HUES48 (cell line): Measurements from ENCODE around the gene LGALS14.
"Not testable (repeated sequence)": the region's sequence is repeated elsewhere in the genome, so short reads cannot be mapped to it uniquely, and the experiment has no call there.

Experiments used
- H3K27ac ChIP-seq: one replicate; pipeline ENCODE4 v1.7.0; 2013; ENCODE audit warnings: low read depth, low read length, inconsistent platforms
- H3K27me3 ChIP-seq: 2 replicates; pipeline ENCODE4 v1.6.1; 2013; ENCODE audit warnings: mild to moderate bottlenecking, low read length; ENCODE audit not compliant: control insufficient read depth, insufficient read depth
- H3K36me3 ChIP-seq: 2 replicates; pipeline ENCODE4 v1.6.1; 2013; ENCODE audit warnings: low read length; ENCODE audit not compliant: control insufficient read depth, insufficient read depth
- H3K4me1 ChIP-seq: 2 replicates; pipeline ENCODE4 v1.6.1; 2013; ENCODE audit warnings: mild to moderate bottlenecking, low read length; ENCODE audit not compliant: control insufficient read depth, insufficient read depth
- H3K4me3 ChIP-seq: 2 replicates; pipeline ENCODE4 v1.5.1; 2013; ENCODE audit warnings: mild to moderate bottlenecking, low read depth, low read length
- H3K9ac ChIP-seq: 2 replicates; pipeline ENCODE4 v1.6.1; 2013; ENCODE audit warnings: mild to moderate bottlenecking, low read depth, low read length, moderate library complexity
- H3K9me3 ChIP-seq: 2 replicates; pipeline ENCODE4 v1.6.1; 2013; ENCODE audit warnings: low read length; ENCODE audit not compliant: control insufficient read depth, insufficient read depth

Gene LGALS14

GRCh38 chr19:39677961-39678889 lies 26.1 kb upstream of the LGALS14 start:
- no peak overlapping the region for H3K27ac ChIP-seq
- H3K27me3 ChIP-seq = no peaks in the 10 kb centered on the region
- H3K4me3 ChIP-seq = no peak overlapping the region
- no peaks in the 10 kb centered on the region for H3K9me3 ChIP-seq
- H3K4me1 ChIP-seq = no peaks in the 10 kb centered on the region
- no peaks in the 10 kb centered on the region for H3K36me3 ChIP-seq
- no peak overlapping the region for H3K9ac ChIP-seq

- no peak overlapping the region for H3K4me3 ChIP-seq
- no peaks in the 10 kb centered on the region for H3K4me1 ChIP-seq
- no peak overlapping the region for H3K9ac ChIP-seq
- H3K9me3 ChIP-seq = no peaks in the 10 kb centered on the region
- no peaks in the 10 kb centered on the region for H3K36me3 ChIP-seq
- H3K27ac ChIP-seq = no peak overlapping the region
- no peaks in the 10 kb centered on the region for H3K27me3 ChIP-seq
These were observed 25.1 kb upstream of the LGALS14 start for GRCh38 chr19:39679056-39679790.

DNA sequence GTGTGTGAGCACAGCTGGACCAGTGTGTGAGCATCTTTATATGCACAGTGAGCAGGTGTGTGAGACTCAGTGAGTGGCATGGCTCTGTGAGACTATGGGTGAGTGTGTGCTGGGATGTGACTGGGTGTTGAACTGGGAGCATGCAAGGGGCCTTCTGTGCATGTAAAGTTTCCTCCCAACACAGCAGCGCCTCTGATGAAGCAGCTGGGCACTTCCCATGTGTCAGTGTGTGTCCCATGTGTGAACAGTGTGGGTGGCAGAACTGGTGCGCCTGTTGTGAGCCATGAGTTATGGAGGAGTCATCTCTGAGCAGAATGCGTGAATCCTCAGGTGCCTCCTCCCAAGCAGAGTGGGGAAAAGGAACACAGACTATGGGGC lies 24.5 kb upstream of the LGALS14 start:
- Histone ChIP-seq H3K36me3 (no peaks in the 10 kb centered on the region), H3K9me3 (no peaks in the 10 kb centered on the region), H3K27me3 (no peaks in the 10 kb centered on the region), H3K4me3 (no peak overlapping the region), H3K4me1 (no peaks in the 10 kb centered on the region), H3K27ac (no peak overlapping the region), H3K9ac (no peak overlapping the region)

GRCh38 chr19:39680593-39680992 lies 23.7 kb upstream of the LGALS14 start:
- H3K27ac ChIP-seq = no peak overlapping the region
- no peaks in the 10 kb centered on the region for H3K9me3 ChIP-seq
- no peaks in the 10 kb centered on the region for H3K27me3 ChIP-seq
- no peak overlapping the region for H3K4me3 ChIP-seq
- no peaks in the 10 kb centered on the region for H3K36me3 ChIP-seq
- no peaks in the 10 kb centered on the region for H3K4me1 ChIP-seq
- H3K9ac ChIP-seq = no peak overlapping the region

DNA sequence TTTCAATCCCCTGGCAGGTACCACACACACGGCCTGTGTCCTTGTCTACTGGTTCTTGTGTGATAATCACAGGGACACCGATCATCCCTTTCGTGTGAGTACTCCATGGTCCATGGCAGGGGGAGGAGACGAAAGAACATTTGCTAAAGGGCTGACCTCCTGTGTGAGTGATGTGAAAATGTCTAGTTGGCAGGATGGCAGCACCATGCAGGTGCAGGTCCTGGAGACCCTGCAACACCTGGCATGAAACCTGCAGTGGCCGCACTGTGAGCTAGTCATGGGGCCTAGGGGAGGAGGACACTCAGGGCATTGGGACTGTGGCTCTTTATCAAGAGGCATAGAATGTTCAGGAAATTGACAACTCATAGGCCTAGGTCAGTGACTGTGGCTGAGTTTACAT lies 22.9 kb upstream of the LGALS14 start:
- Histone ChIP-seq H3K27me3 (no peaks in the 10 kb centered on the region), H3K9me3 (no peaks in the 10 kb centered on the region), H3K4me3 (no peak overlapping the region), H3K9ac (no peak overlapping the region), H3K27ac (no peak overlapping the region), H3K36me3 (no peaks in the 10 kb centered on the region), H3K4me1 (no peaks in the 10 kb centered on the region)

DNA sequence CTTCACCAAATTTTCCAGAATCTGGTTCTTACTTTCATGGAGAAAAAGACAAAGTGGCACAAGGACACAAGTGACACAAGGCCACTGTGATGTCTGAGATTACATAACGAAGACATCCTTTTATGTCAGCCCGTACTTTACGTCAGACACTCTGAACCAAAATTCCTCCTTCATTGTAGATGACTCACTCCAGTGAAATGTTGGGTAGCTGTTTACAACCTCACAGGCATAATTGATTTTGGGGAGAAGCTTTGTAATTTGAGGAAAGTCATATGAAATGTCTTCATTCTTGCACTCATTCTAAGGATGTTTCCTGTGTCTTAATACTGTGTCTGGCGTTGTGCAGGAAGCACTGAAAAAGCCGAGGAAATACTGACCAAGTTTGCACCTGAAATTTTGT lies 20.0 kb upstream of the LGALS14 start:
- H3K27me3 ChIP-seq = no peaks in the 10 kb centered on the region
- no peaks in the 10 kb centered on the region for H3K9me3 ChIP-seq
- no peak overlapping the region for H3K4me3 ChIP-seq

DNA sequence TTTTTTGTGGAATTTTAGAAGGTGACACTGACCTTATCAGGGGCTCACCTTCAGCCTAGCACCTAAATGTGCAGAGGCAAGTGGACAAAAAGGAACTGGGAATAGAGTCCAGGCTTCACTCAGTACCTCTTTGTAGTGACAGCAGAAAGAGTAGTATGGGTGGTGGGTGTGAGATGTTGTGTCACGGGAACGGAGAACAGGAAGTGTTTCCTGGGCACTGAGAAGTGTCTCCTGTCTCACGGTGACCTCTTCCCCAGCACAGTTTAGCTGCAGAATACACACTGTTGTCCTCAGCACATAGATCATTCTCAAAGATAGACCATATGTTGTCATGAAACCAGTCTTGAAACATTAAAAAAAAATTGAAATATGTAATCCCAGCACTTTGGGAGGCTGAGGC lies 17.5 kb upstream of the LGALS14 start:
- peaks cover 13% of the 10 kb centered on the region for H3K4me1 ChIP-seq
- H3K36me3 ChIP-seq = no peaks in the 10 kb centered on the region
- H3K4me3 ChIP-seq = no peak overlapping the region
- no peaks in the 10 kb centered on the region for H3K9me3 ChIP-seq
- no peaks in the 10 kb centered on the region for H3K27me3 ChIP-seq
- H3K9ac ChIP-seq = no peak overlapping the region
- H3K27ac ChIP-seq = no peak overlapping the region

More for the DNA sequence above, 20.0 kb upstream of the LGALS14 start:
- H3K36me3 ChIP-seq = no peaks in the 10 kb centered on the region
- no peaks in the 10 kb centered on the region for H3K4me1 ChIP-seq
- no peak overlapping the region for H3K9ac ChIP-seq
- H3K27ac ChIP-seq = no peak overlapping the region

GRCh38 chr19:39688637-39689036 lies 15.6 kb upstream of the LGALS14 start:
- not testable (repeated sequence) for H3K9me3 ChIP-seq, H3K27me3 ChIP-seq, H3K36me3 ChIP-seq, H3K4me3 ChIP-seq, H3K9ac ChIP-seq, H3K27ac ChIP-seq
- peaks cover 13% of the 10 kb centered on the region for H3K4me1 ChIP-seq

- no peaks in the 10 kb centered on the region for H3K9me3 ChIP-seq
- no peak overlapping the region for H3K4me3 ChIP-seq
- H3K36me3 ChIP-seq = no peaks in the 10 kb centered on the region
- peaks cover 16% of the 10 kb centered on the region for H3K4me1 ChIP-seq
- H3K27me3 ChIP-seq = no peaks in the 10 kb centered on the region
- no peak overlapping the region for H3K27ac ChIP-seq
- H3K9ac ChIP-seq = no peak overlapping the region
These were observed 12.1 kb upstream of the LGALS14 start for GRCh38 chr19:39692166-39692565.

GRCh38 chr19:39692822-39693221 lies 11.5 kb upstream of the LGALS14 start:
- no peaks in the 10 kb centered on the region for H3K36me3 ChIP-seq
- H3K27ac ChIP-seq = no peak overlapping the region
- H3K4me3 ChIP-seq = no peak overlapping the region
- no peaks in the 10 kb centered on the region for H3K27me3 ChIP-seq
- H3K9me3 ChIP-seq = no peaks in the 10 kb centered on the region
- H3K4me1 ChIP-seq = peaks cover 16% of the 10 kb centered on the region
- no peak overlapping the region for H3K9ac ChIP-seq

GRCh38 chr19:39695759-39696158 lies 8.5 kb upstream of the LGALS14 start:
- H3K9me3 ChIP-seq = no peaks in the 10 kb centered on the region
- peaks cover 10% of the 10 kb centered on the region for H3K4me1 ChIP-seq
- H3K4me3 ChIP-seq = no peak overlapping the region
- no peak overlapping the region for H3K9ac ChIP-seq
- no peaks in the 10 kb centered on the region for H3K36me3 ChIP-seq
- no peak overlapping the region for H3K27ac ChIP-seq
- no peaks in the 10 kb centered on the region for H3K27me3 ChIP-seq
